Mononuclear cell (primary cell): Measurements from ENCODE around the gene SCRN1. TPM values are rescaled to one million over a fixed set of nuclear protein-coding genes. Genes with fewer than 3 reads are reported as not detected.
"Not testable (repeated sequence)": the region's sequence is repeated elsewhere in the genome, so short reads cannot be mapped to it uniquely, and the experiment has no call there.

ENCODE experiments used
- H3K27me3 ChIP-seq: 2 replicates; pipeline ENCODE4 v1.6.0; 2011; ENCODE audit warnings: low read length, control low read depth; ENCODE audit not compliant: insufficient read depth
- H3K4me1 ChIP-seq: 2 replicates; pipeline ENCODE4 v1.5.1; 2011; ENCODE audit warnings: mild to moderate bottlenecking, low read length, control low read depth; ENCODE audit not compliant: insufficient read depth
- H3K4me3 ChIP-seq: 2 replicates; pipeline ENCODE4 v1.5.1; 2011; ENCODE audit warnings: mild to moderate bottlenecking, low read length, moderate library complexity
- H3K9me3 ChIP-seq: 2 replicates; pipeline ENCODE4 v1.5.1; 2011; ENCODE audit warnings: low read depth, mild to moderate bottlenecking, control low read depth, low read length
- total RNA-seq: library from RNA; depleted of rRNA; stranded (reverse); fragments of >200 nt; gene quantifications from one replicate; pipeline ENCODE4 v1.2.3, GENCODE V29; 2012

Gene SCRN1
- total RNA-seq, 1 donor = 5.1 TPM

DNA sequence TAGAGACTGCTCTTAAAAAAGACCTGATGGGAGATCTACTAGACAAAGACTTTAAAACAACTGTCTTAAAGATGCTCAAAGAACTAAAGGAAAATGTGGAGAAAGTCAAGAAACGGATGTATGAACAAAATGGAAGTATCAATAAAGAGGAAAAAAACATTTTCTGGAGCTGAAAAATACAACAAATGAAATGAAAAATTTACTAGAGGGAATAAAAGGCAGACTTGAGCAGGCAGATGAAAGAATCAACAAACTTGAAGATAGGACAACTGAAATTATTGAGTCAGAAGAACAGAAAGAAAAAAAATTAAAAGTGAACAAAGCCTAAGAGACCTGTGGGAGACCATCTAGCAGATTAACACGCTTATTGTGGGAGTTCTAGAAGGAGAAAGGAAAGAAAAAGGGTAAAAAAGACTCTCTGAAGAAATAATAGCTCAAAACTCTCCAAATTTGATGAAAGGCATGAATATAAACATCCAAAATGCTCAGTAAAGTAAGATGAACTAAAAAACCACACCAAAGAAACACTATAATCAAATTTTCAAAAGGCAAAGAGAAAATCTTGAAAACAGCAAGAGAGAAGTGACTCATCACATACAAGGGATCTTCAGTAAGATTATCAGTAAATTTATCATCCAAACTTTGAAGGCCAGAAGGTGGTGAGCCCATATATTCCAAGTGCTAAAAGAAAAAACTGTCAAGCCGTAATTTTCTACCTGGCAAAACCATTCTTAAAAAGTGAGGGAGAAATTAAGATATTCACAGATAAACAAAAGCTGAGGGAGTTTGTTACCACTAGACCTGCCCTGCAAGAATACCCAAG lies 83.2 kb downstream of the SCRN1 start:
- Histone ChIP-seq H3K27me3 (no peaks in the 10 kb centered on the region), H3K4me3 (no peak overlapping the region), H3K4me1 (no peaks in the 10 kb centered on the region), H3K9me3 (peaks cover 28% of the 10 kb centered on the region)

DNA sequence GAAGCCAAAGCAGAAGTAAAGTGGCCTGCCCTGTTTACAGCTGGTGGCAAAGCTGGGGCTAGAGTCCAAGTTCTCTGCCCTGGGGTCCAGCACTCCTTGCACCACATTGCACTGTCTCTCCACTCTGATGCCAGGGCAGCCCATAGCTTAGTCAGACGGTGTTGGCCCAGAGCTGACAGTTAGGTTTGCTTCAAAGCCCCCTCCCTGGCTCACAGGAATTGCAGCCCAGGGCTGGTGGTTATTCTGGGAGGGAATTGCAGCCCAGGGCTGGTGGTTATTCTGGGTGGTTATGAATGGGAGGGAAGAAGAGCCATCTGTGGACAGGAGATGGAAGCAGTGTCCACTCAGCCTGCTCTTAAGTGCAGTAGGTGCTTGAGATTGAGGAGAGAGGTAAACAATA lies 88.9 kb downstream of the SCRN1 start:
- H3K4me1 ChIP-seq = no peaks in the 10 kb centered on the region
- no peaks in the 10 kb centered on the region for H3K27me3 ChIP-seq
- H3K9me3 ChIP-seq = peaks cover 3% of the 10 kb centered on the region
- H3K4me3 ChIP-seq = no peak overlapping the region

DNA sequence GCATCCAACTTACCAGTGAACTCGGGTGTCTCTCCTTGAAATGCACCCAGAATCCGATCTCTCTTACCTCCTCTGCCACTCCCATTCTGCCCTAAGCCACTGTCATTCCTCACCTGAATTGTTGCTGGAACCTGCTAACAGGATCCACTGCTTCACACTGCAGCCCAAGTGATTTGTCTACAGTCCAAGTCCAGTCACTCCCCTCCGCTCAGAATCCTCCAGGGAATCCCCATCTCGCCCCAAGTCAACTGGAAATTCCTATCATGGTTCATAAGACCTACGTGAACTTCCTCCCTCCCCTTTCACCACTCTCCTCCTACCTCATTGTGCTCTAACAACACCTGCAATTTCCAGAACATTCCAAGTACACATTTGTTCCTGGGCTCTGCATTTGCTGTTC lies 91.3 kb downstream of the SCRN1 start:
- H3K27me3 ChIP-seq = no peaks in the 10 kb centered on the region

DNA sequence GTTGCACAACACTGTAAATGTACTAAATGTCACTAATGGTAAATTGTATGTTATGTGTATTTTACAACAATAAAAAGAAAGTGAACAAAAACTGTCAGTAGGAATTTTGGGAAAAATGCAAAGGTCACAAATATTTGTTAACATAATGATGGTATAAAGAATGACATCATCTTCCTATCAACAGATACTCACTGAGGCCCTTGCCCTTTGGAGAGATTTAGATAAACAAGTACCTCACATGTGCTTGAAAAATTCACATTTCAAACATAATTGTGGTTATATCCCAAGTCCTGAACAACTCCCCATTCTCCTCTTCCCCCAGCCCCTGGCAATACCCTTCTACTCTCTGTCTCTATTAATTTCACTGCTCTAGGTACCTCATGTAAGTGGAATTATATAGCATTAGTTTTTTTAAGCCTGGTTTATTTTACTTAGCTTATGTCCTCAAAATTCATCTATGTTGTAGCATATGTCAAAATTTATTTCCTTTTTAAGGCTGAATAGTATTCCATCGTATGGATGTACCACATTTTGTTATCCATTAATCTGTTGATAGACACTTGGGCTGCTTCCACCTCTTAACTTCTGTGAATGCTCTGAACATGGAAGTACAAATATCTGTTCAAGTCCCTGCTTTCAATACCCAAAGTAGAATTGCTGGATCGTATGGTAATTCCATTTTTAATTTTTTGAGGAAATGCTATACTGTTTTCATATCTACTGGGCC lies 92.8 kb downstream of the SCRN1 start:
- H3K9me3 ChIP-seq = no peaks in the 10 kb centered on the region
- no peaks in the 10 kb centered on the region for H3K27me3 ChIP-seq
- H3K4me3 ChIP-seq = no peak overlapping the region
- H3K4me1 ChIP-seq = no peaks in the 10 kb centered on the region

More for the DNA sequence above, 91.3 kb downstream of the SCRN1 start:
- Histone ChIP-seq H3K4me3 (no peak overlapping the region), H3K9me3 (no peaks in the 10 kb centered on the region), H3K4me1 (no peaks in the 10 kb centered on the region)

DNA sequence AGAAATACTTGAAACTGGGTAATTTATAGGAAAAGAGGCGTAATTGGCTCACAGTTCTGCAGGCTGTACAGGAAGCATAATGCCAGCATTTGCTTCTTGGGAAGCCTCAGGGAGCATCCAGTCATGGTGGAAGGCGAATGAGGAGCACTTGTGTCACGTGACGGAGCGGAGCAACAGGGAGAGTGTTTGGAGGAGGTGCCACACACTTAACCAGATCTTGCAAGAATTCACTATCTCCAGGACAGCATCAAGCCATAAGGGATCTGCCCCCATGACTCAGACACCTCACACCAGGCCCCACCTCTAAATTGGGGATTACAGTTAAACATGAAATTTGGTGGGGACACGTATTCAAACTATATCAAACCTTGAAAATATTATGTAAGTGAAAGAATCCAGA lies 94.0 kb downstream of the SCRN1 start:
- Histone ChIP-seq H3K4me3 (no peak overlapping the region), H3K4me1 (no peaks in the 10 kb centered on the region), H3K9me3 (no peaks in the 10 kb centered on the region), H3K27me3 (no peaks in the 10 kb centered on the region)

DNA sequence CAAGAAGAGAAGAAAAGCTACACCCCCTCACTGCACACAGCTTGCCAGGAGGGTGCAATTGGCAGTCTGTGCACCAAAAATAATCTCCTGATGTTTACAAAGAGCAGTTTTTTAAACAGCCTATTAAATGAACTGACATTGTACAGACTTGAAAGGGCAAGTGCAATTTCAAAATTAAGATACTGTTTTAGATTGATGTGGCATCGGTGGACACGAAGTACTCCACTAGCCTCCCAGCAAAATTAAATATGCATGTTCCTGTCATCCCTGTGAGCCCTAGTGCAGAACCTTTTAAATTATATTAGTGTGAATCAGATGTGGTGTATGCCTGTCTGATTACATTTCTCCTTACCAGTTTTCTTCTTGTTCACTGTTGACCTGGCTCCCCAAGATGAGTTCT lies 95.3 kb downstream of the SCRN1 start:
- Histone ChIP-seq H3K27me3 (no peaks in the 10 kb centered on the region), H3K4me1 (no peaks in the 10 kb centered on the region), H3K9me3 (no peaks in the 10 kb centered on the region), H3K4me3 (no peak overlapping the region)

DNA sequence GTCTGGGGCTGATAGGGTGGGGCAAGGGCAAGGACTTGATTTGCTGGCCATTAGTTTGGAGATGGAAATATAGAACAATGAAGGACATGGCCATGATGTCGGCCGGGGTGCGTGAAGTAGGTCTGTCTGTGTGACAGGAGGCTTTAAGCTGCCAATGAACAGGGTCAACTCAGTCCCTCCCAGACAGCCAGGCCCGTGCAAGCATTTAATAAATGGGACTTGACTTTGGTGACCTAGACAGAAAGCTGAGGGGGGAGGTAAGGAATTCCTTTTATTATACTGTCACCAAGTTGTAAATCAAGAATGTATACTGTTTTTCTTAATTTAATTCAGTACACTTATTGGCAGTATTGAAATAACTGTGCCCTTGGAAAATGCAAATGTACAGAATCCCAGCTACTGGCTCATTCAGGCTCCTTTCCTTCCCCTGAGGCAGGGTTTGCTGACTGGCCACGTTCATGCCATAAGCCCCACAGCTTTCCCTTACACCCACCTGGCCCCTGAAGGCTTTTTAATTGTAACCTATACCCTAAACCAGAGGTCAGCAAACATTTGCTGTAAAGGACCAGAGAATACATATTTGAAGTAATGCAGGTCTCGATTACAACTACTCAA lies 96.1 kb downstream of the SCRN1 start:
- no peaks in the 10 kb centered on the region for H3K9me3 ChIP-seq
- no peaks in the 10 kb centered on the region for H3K27me3 ChIP-seq
- H3K4me3 ChIP-seq = no peak overlapping the region
- no peaks in the 10 kb centered on the region for H3K4me1 ChIP-seq

DNA sequence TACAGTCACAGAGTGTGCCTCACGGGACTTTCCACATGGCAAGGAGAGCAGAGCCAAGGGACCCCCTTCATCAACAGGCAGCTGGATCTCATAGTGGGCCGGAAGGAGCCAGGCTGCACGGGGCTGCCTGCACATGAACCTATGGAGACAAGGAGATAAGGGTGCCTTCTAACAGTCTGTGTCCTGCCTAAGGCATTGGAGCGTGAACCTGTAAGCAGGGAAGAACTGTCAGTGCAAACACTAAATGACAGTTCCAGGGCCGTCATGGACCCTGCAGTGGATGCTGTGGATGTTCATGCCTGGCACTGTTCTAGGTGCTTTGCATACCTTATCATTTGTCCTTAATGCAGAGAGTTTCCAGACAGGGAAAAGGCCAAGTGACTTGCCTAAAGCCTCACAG lies 97.4 kb downstream of the SCRN1 start:
- H3K4me3 ChIP-seq = no peak overlapping the region
- no peaks in the 10 kb centered on the region for H3K27me3 ChIP-seq
- H3K4me1 ChIP-seq = no peaks in the 10 kb centered on the region
- no peaks in the 10 kb centered on the region for H3K9me3 ChIP-seq

DNA sequence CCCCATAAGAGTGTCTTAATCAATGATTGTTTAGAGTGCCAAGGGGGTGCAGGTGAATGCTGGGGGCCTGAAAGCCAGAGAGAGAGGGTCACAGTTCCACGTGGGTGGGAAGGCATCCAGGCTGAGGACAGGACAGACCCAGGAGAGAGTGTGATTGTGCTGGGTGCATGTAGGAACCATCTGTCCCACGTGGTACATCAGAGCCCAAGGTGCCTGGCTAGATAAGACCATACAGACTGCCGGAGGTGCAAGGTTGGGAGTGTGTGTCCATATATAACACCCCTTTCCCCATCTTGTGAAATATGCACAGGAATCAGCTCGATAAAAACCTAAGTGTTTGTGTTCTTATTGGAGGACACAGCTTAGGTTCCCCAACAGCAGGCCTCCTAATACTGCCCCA lies 97.8 kb downstream of the SCRN1 start:
- H3K9me3 ChIP-seq = no peaks in the 10 kb centered on the region
- no peak overlapping the region for H3K4me3 ChIP-seq
- no peaks in the 10 kb centered on the region for H3K4me1 ChIP-seq
- no peaks in the 10 kb centered on the region for H3K27me3 ChIP-seq

DNA sequence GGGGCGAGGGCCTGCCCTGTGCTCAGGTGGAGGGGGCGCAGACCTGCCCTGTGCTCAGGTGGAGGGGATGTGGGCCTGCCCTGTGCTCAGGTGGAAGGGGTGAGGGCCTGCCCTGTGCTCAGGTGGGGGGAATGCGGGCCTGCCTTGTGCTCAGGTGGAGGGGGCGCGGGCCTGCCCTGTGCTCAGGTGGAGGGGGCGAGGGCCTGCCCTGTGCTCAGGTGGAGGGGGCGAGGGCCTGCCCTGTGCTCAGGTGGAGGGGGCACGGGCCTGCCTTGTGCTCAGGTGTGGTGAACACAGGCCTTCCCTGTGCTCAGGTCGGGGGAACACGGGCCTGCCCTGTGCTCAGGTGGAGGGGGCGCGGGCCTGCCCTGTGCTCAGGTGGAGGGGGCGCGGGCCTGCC lies 98.8 kb downstream of the SCRN1 start:
- not testable (repeated sequence) for H3K4me1 ChIP-seq, H3K4me3 ChIP-seq, H3K27me3 ChIP-seq, H3K9me3 ChIP-seq

DNA sequence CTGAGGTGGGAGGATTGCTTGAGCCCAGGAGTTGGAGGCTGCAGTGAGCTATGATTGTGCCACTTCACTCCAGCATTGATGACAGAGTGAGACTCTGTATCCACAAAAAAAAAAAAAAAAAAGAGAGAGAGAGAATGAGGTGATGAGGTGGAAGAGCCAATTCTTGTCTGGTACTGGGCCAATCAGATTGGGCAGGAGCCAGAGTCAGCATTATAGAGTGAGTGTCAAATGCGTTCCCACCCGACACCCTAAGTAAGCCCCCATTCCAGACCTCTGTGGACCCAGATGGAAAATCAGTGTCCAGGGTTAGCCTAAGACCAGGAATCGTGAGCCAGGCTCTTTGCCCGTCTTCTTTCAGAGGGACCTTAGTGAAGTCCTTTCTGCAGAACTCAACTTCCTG lies 99.3 kb downstream of the SCRN1 start:
- H3K4me3 ChIP-seq = no peak overlapping the region
- H3K9me3 ChIP-seq = no peaks in the 10 kb centered on the region
- H3K27me3 ChIP-seq = no peaks in the 10 kb centered on the region
- H3K4me1 ChIP-seq = no peaks in the 10 kb centered on the region

DNA sequence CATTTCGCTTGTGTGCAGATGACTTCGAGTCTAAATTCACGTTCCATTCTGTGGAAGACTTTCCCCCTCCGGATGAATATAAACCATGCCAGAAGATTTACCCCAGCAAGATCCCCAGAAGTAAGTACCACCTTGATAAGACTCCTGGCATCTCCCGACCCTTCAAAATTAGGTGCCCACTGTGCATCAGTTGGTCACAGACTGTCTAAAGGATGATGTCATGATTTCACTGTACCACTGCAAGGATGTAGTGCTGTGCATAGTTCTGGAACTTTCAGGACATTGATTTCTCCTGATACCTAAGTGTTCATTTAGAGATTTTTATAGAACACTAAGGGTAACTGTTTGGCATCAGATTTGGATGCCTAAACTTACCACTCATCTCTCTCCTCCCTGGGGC lies 100.3 kb downstream of the SCRN1 start:
- Histone ChIP-seq H3K4me3 (no peak overlapping the region), H3K27me3 (peaks cover 3% of the 10 kb centered on the region), H3K9me3 (no peaks in the 10 kb centered on the region), H3K4me1 (no peaks in the 10 kb centered on the region)

DNA sequence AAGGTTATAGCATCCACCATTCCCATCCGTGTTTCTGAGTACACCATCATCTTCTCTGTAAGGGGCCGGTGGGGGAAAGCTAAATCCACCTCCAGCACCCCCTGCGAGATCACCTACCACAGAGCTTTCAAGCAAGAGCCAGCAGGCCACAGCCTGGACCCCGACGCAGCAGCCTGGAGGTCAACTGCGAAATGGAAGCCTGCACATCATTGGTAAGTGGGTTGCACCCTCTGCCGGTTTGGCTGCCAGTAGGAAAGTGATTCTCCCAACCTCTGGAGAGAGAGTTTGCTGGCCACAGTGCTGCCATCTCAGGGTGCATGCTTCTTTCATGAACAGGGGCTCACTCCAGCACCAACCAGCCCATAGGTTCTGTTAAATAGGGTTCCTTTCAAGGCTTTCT lies 101.6 kb downstream of the SCRN1 start:
- Histone ChIP-seq H3K27me3 (peaks cover 8% of the 10 kb centered on the region), H3K4me1 (no peaks in the 10 kb centered on the region), H3K9me3 (no peaks in the 10 kb centered on the region), H3K4me3 (no peak overlapping the region)

DNA sequence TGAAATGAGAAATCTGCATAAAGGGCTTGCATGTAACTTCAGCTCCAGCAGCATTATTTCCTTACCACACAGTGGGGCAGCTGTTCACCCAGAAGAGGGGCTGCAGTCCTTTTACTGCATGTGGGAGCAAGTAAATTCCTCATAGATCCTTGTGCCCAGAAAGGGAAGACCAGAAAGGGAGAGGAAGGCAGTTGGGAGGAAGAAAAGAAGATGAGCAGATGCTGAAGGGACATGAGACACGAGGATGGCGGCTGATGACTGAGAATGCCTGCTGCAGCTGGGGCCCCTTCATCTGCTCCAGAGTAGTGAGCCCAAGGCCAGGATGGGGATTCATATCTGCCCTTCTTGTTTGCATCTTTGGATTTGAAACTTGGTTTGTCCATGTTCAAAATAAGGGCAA lies 102.8 kb downstream of the SCRN1 start:
- Histone ChIP-seq H3K4me1 (no peaks in the 10 kb centered on the region), H3K27me3 (peaks cover 8% of the 10 kb centered on the region), H3K4me3 (no peak overlapping the region), H3K9me3 (no peaks in the 10 kb centered on the region)

DNA sequence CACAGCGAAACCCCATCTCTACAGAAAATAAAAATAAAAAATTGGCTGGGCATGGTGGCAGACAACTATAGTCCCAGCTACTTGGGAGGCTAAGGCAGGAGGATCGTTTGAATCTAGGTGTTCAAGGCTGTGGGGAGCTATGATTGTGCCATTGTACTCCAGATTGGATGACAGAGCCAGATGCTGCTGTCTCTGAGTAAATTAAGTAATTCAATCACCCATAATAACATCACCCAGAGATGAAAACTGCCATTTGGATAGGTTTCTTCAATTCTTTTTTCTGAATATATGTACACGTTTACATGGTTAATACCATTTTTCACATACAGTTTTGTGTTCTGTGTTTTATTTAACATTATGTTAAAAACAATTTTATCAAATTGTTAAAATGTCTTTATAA lies 104.0 kb downstream of the SCRN1 start:
- H3K9me3 ChIP-seq = no peaks in the 10 kb centered on the region
- H3K4me1 ChIP-seq = no peaks in the 10 kb centered on the region

More for the DNA sequence above, 104.0 kb downstream of the SCRN1 start:
- no peak overlapping the region for H3K4me3 ChIP-seq
- peaks cover 8% of the 10 kb centered on the region for H3K27me3 ChIP-seq
